Embryonic facial prominence (tissue), 1 donor: Measurements from ENCODE around the gene RHOBTB3.

Experiments
- DNase-seq: peaks from one replicate; pipeline ENCODE4 v3.0.0-alpha.2; 2016; ENCODE audit errors: extremely low spot score

Gene RHOBTB3

DNA sequence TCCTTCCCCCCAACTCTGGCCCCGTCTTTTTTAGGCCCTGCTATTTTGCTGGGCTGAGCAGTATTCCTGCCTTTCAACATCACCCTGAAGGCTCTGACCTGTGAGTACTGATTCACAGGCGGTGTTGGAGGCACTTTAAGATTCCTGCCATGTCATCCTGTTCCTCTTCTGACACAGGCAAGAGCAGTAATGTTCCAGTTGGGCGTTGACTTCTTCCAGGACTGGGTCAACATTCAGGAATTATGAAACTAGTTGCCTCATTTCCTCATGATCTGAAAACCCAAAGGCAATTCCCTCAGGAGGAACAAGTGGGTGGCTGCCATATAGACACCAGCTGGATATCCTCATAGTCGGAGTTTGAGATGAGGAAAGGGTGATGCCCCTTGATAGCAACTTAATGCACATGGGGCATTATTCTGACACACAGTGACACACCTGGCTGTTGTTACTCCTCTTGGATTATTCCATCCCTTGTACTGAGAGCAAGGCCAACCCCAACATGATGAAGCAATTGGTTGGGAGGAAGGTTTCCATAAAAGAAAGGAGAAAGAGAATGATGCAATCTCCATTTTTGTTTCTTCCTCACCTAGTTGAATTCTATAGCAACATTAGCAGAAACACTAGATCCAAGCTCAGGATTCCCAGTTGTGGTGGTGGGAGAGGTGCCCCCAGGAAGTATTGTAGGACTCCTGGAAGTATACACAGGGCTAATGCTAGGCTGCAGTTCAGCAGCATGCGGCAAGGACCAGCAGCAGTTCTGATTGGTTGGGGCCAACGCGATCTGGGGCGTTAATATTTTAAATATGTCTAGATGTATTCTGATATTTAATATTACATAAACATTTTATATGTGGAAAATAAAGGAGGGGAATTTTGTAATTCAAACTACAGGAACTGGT, 111.0 kb downstream of the RHOBTB3 start:
- no peak for DNase-seq

DNA sequence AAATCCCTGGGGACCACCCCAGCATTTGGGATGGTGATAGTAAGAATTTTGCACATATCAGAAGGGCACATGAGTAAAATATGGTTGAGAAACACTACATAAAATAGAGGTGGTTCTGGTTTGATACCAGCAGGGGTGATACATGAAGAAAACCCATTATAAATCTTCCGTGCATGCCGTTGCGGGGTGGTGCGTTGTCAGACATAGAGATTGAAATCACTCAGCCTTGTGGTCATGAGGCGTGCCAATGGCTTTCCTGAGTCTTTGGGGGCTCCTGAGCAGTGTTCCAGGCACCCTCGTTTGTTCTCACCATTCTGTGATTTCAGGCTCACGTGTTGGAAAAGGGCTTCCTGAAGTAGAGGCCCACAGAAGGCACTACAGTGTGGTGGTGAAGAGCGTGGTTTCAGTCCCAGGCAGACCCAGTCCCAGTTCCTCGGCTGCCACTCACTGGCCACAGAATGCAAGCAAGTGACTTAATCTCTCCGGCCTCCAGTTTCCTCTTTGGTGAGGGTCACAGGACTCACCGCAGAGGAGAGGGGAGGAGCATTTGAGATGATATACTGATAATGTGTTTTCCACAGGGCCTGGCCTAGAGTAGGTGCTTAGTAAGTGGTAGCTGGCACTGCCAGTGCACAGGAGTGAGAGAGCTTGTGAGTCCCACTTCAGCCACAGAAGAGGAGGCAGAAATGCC, 111.9 kb downstream of the RHOBTB3 start:
- no peak for DNase-seq

DNA sequence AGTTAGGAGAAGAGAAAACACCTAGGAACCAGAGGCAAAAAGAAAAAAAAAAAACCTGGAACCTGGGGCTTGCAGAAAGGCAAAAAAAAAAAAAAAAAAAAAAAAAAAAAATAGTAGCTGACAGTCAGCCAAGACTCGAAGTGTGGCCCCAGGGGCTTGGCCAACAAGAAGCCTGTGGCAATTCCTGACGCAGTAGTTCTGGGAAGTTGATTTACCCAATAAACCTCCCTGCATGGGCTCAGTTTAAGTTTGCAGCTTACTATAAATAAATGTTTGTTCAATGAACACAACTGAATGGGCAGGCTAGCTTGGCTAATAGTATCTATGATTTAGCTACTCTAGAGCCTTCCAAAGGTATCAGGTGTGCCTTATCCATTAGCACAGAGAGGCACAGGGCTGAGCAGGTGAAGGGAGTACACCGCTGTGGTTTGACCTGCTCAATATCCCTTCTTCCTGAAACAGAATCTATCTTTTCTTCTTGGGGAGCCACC, 112.6 kb downstream of the RHOBTB3 start:
- DNase-seq = no peak

DNA sequence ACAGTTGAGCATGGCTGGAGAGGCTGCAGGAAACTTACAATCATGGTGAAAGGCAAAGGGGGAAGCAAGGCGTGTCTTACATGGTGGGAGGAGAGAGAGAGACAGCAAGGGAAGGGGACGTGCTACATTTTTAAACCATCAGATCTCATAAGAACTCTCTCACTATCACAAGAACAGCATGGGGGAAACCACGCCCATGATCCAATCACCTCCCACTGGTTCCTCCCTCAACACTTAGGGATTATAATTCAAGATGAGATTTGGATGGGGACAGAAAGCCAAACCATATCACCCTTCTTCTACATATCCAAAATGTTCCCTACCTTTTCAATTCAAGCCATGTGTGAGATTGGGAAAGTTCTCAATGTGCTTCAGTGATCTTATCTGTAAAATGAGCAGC, 114.3 kb downstream of the RHOBTB3 start:
- DNase-seq = no peak
